Esophagus squamous epithelium (tissue), 4 donors: ENCODE results near the gene QKI.

Experiments
- CTCF ChIP-seq, 6 experiments: fragments of 450-650 bp in 4 of 6; fragments of 200-600 bp in 2 of 6; sonication (generic) in 2 of 6; IDR thresholded peaks; one replicate each; pipeline ENCODE4 v1.5.1; 2016 to 2019; ENCODE audit warnings: antibody characterized with exemption in 6 of 6, mild to moderate bottlenecking in 4 of 6, moderate library complexity in 4 of 6
- POLR2A ChIP-seq, 4 donors: fragments of 450-650 bp; IDR thresholded peaks; one replicate each; pipeline ENCODE4 v1.6.1; 2017; ENCODE audit warnings: antibody characterized with exemption in 4 of 4, mild to moderate bottlenecking in 4 of 4, moderate library complexity in 3 of 4

- TF ChIP-seq CTCF (IDR thresholded peaks at IDR 0.05) (no peak), POLR2A (IDR thresholded peaks at IDR 0.05) (no peak)
Observed at GRCh38 chr6:163384510-163384909, 30.0 kb upstream of the QKI start.
